Kidney tubule cell (primary cell): ENCODE results near the gene DNAH11.
"Not testable (repeated sequence)": the region's sequence is repeated elsewhere in the genome, so short reads cannot be mapped to it uniquely, and the experiment has no call there.

Experiments
- DNase-seq: peaks from one replicate; pipeline ENCODE4 v3.0.0-alpha.2; 2018; ENCODE audit warnings: low spot score

DNAH11 gene

DNA sequence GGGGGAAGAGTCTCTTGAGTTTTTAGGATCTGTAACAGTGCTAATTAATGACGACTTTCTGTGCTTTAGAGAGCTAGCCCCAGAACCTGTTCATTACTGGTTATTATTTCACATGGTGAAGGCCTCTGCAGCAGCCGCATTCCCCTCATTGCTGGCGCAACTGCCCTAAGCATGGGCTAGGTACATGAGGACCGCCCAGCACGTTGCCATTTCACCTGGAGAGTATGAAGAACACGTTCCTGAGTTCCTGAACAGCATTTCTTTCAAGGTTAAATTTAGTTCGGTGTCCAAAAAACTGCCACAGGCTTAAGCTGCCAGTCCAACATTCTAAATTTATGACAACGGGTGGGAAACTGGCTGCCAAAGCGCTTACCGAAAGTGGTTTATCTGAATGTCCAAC, 177.0 kb downstream of the DNAH11 start:
- no peak for DNase-seq

DNA sequence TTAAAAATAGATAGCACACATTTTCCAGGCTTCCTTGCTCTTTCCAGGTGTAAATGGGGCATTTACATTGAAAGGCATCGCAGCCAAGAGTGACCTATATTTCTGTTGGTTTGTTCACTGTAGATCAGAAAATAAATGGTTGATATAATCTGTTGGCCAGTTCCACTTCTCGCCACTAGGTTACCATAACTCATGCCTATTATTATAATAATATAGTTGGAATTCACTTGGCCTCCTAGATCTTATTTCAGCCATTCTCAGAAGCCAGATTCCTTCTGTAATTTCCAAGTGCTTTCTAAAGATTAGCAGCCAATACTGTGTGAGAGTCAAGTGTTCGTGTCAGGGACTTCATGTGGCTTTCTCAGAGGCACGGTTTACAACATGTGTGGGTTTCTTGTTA, 179.5 kb downstream of the DNAH11 start:
- no peak for DNase-seq

DNA sequence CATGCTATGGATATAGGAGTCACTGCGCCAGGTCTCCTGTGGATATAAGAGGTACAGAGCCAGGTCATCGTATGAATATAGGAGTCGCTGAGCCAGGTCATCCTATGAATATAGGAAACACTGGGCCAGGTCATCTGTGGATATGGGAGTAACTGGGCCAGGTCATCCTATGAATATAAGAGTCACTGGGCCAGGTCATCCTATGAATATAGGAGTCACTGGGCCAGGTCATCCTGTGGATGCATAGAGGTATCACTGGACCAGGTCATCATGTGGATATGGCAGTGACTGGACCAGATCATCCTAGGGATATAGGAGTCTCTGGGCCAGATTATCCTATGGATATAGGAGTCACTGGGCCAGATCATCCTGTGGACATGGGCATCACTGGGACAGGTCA, 181.7 kb downstream of the DNAH11 start:
- DNase-seq = no peak

DNA sequence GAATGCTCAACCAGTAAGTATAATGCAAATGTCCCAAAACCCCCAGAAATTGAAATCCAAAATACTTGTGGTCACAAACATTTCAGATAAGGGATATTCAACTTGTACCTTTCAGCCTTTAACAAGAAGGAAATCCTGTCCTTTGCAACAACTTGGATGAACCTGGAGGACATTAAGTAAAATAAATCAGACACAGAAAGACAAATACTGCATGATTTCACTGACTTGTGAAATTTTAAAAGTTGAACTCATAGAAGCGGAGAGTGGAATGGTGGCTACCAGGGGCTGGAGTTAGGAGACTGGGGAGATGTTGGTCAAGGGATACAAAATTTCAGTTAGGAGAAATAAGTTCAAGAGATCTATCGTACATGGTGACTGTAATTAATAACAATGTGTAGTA, 187.6 kb downstream of the DNAH11 start:
- no peak for DNase-seq

DNA sequence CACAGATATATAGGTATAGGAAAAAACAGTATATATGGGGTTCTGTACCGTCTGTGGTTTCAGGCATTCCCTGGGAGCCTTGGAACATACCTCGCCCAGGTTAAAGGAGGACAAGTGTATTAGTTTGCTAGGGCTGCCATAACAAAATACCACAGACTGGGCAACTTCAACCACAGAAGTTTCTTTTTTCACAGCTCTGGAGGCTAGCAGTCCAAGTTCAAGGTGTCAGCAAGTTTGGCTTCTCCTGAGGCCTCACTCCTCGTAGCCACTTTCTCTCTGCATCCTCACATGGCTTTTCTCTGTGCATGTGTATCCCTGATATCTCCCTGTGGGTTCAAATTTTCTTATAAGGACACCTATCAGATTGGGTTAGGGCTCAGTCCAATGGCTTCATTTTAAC, 189.1 kb downstream of the DNAH11 start:
- no peak for DNase-seq

GRCh38 chr7:21732956-21733355, 190.1 kb downstream of the DNAH11 start:
- DNase-seq = not testable (repeated sequence)

DNA sequence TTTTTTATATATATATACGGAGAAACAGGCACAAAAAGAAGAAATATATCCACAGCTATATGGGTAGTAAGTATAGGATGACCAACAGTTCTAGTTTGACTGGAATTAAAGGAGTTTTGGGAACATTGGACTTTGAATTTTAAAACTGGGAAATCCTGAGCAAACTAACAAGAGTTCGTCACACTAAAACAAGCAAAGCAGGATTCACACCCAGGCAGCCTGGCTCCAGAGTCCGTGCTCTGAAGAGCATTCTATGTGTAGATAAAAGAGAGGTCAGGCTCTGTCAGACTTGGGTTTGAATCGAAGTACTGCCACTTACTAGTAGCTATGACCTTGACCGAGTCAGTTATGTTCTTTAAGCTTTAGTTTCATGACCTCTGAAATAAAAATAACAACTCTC, 191.0 kb downstream of the DNAH11 start:
- no peak for DNase-seq

- DNase-seq = no peak
Observed at GRCh38 chr7:21743493-21743892, 200.7 kb downstream of the DNAH11 start.

GRCh38 chr7:21746949-21747348, 204.1 kb downstream of the DNAH11 start:
- no peak for DNase-seq

GRCh38 chr7:21747806-21748205, 205.0 kb downstream of the DNAH11 start:
- DNase-seq = no peak

DNA sequence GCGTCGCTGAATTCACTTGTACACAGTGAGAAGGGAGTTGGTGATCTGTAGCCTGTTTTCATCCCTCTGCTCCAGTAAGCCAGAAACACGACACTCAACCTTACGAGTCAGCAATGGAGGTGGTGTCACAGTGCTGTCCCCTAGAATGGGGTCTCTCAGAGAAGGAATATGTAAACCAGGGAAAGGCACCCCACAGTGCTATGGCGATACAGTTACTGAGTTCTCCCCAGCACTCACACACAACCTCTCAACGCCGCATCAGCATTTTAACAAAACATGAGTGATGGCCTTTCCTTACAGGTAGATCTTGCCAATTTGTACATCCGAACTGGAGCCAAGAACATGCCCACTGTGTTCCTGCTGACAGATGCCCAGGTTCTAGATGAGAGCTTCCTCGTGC, 206.5 kb downstream of the DNAH11 start:
- DNase-seq = no peak

GRCh38 chr7:21753071-21753470, 210.2 kb downstream of the DNAH11 start:
- DNase-seq = no peak

DNA sequence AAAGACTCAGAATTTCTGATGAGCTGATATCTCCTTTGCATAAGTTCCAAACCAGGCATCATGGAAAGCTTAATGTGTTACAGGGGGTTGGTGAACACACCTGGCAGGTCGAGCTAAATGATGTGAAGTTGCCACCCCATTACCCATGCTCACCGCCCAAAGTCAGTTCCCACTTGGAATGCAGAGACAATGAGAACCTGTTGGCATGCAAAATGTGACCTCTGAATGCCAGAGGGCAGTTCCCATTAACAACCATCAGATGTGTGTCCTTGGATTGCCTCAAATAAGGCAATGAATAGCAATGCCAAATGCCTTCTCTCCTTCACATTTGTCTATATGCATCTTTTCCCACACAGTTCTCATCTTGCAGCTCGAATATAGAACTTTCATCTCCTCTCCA, 212.1 kb downstream of the DNAH11 start:
- no peak for DNase-seq

DNA sequence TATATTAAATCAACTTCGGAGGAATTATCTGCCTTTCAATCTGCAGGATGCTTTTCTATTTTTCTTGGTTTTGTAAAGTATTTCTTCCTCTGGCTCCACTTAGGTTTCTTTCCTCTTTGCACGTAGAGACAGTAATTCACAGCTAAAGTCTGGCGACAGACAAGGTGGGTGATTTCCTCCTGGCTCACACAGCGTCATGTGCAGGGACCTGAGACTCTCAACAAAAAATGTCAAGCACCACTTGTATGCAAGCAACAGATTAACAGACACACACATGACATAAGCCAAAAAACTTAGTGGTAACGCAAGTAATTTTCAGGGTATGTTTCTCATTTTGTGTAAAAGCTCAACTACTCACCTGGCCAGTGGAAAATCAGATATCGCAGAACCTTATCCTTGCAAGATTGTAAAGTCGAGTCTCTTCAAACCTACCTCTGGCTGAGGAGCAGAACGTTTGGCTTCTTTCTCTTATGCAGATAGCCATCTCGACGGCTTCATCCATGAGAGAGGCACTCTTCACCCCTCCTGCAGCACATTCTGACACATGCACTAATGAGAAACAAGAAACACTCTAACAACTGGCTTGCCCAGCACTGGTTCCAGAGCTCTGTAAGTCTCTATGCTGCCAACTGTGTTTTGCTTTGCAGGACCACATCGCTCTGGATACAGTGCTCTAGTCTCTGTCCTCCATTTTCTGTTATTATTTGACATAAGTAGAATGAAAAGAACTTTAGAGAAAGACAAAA, 214.9 kb downstream of the DNAH11 start:
- DNase-seq = no peak

DNA sequence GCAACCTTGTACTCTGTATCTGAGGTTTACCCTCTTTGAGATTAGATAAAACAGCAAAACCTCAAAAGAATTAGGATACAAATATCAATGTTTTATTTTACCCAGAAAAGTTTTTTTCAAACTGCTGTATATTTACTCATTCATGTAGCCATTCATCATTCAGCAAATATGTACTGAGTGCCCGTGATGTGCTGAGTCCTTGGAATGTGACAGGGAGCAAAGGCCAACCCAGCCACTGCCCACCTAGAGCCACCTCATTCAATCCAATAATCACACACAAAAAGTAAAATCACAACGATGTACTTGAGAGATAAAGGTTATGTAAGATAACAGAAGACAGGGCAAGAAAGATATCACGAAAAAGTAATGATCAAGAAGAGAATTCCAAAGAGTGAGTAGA, 215.4 kb downstream of the DNAH11 start:
- DNase-seq = no peak

GRCh38 chr7:21762469-21762868, 219.6 kb downstream of the DNAH11 start:
- no peak for DNase-seq

DNA sequence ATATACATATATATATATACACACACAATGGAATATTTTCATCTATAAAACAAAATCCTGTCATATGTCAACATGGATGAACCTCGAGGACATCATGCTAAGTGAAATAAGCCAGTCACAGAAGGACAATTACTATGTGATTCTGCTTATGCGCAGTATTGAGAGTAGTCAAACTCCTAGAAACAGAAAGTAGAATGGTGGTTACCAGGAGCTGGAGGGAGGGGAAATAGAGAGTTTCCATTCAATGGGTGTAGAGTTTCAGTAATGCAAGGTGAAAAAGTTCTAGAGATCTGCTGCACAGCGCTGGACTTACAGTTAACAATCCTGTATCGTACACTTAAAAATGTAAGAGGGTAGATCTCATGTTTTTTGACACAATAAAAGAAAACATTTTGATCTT, 221.0 kb downstream of the DNAH11 start:
- DNase-seq = no peak

DNA sequence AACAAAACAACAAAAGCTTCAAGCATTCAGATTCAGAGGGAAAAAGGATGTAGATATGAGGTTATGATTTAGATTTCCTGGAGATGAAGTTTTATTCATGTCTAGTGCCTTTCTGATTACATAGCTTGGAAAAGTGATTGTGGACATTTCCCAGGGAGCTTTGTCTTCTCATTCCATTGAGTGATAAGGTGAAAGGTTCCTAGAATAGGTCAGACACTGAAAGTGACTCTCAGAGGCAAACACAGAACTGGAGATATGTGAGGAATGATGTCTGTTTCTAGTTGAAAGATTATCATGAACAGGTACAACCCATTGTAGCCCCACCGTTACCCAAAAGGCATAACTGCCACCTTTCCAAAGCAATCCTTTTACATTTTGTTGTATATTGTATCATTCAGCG, 223.4 kb downstream of the DNAH11 start:
- DNase-seq = no peak

- peak; percentile 78 for DNase-seq
Observed at GRCh38 chr7:21767300-21767900, 224.6 kb downstream of the DNAH11 start.

GRCh38 chr7:21768279-21768678, 225.4 kb downstream of the DNAH11 start:
- no peak for DNase-seq

DNA sequence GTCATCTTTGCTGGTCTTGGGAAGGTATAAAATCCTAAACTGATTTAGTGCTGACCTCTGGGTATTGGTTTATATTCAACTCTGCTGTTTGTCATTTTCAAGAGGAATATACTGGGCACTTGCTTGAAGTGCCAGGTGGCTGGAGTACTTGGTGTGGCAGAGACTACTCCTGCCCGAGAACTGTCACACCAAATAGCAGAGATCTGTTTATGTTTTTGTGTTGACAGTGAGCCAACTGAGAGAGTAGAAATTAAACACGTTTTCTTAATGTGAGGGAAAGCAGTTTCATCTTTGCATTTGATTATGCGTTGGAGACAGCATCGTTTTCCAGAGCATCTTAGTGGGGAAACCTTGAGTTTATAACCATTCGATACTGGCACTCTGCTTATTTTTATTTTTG, 228.4 kb downstream of the DNAH11 start:
- DNase-seq = no peak

- DNase-seq = no peak
Observed at GRCh38 chr7:21771906-21772610, 229.2 kb downstream of the DNAH11 start.

DNA sequence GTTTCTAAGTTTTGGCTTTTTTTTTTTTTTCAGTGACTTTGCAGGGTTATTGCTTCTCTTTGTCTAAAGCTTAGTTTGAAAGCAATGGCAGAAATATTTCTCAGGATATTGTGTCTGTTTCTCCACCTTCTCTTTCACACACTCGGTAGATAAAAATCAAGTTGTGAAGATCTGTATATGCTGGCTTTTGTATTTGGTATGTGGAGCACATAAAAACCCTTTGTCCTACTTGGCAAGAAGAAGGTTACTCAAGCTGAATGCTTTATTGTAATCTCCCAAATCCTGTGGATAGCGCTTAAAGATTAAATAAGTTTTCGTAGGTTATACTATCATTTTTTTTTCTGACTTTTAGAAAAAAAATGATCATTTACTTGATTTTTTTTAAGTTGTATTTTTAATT, 230.5 kb downstream of the DNAH11 start:
- no peak for DNase-seq
